Small intestine (tissue), 7 donors: ENCODE data around the gene TRIM68. TPM values are rescaled to one million over a fixed set of nuclear protein-coding genes. Genes with fewer than 3 reads are reported as not detected.

Source experiments
- DNase-seq, 2 donors: peaks; one replicate each; pipeline versions ENCODE4 v3.0.0 to v3.0.0-alpha.2; 2013
- FAIRE-seq: peaks from 2 replicates; lab custom pipeline; 2012; peaks lifted over from hg19 to GRCh38; lab: Jason Lieb, UNC
- H3K27ac ChIP-seq, 3 donors: one replicate each; pipeline ENCODE4 v1.5.1; 2013; ENCODE audit warnings: low read length in 2 of 3, mild to moderate bottlenecking in 2 of 3, control low read depth in 1 of 3, inconsistent platforms in 1 of 3, low read depth in 1 of 3, moderate library complexity in 1 of 3
- H3K27me3 ChIP-seq, 3 donors: one replicate each; pipeline ENCODE4 v1.6.1; 2013; ENCODE audit warnings: low read length in 3 of 3, inconsistent platforms in 1 of 3; ENCODE audit not compliant: control insufficient read depth in 3 of 3, insufficient read depth in 3 of 3
- H3K36me3 ChIP-seq, 3 donors: one replicate each; pipeline ENCODE4 v1.6.1; 2013; ENCODE audit warnings: low read length in 3 of 3, inconsistent platforms in 1 of 3, low read depth in 1 of 3, mild to moderate bottlenecking in 1 of 3, moderate library complexity in 1 of 3; ENCODE audit not compliant: control insufficient read depth in 3 of 3, insufficient read depth in 2 of 3
- H3K4me1 ChIP-seq, 3 donors: one replicate each; pipeline ENCODE4 v1.6.1; 2013; ENCODE audit warnings: low read length in 2 of 3, inconsistent platforms in 1 of 3, low read depth in 1 of 3, mild to moderate bottlenecking in 1 of 3, moderate library complexity in 1 of 3; ENCODE audit not compliant: control insufficient read depth in 3 of 3, insufficient read depth in 2 of 3
- H3K4me3 ChIP-seq, 3 donors: one replicate each; pipeline ENCODE4 v1.5.1; 2013; ENCODE audit warnings: low read length in 3 of 3, control low read depth in 1 of 3, inconsistent platforms in 1 of 3, low read depth in 1 of 3, mild to moderate bottlenecking in 1 of 3, moderate library complexity in 1 of 3
- H3K9me3 ChIP-seq, 2 donors: one replicate each; pipeline ENCODE4 v1.6.1; 2013; ENCODE audit warnings: low read depth in 1 of 2, low read length in 1 of 2; ENCODE audit not compliant: control insufficient read depth in 2 of 2, insufficient read depth in 1 of 2
- WGBS, 3 donors: extraction: QIAGEN DNeasy Blood & Tissue Kit; methylation state at CpG; one replicate each; pipeline ENCODE4 v1.1.7; 2013; 5-methylcytosine and 5-hydroxymethylcytosine counted together
- polyA plus RNA-seq, 4 donors: library from polyadenylated mRNA; stranded (reverse) in 3 of 4; unstranded in 1 of 4; fragments of 200-250 nt in 3 of 4; fragments of 120-200 nt in 1 of 4; gene quantifications; one replicate each; pipeline versions ENCODE4 v1.2.1 to v1.2.3, GENCODE V29; 2013
- donor health status: healthy with polysubstance abuse.
- donor health status: control.
- donor health status: control.
- donor health status: Bipolar disorder and iron deficiency.
- donor health status: healthy.

Gene TRIM68
- polyA plus RNA-seq, 4 donors: 8.4 to 18.5 (median 10.6) TPM

DNA sequence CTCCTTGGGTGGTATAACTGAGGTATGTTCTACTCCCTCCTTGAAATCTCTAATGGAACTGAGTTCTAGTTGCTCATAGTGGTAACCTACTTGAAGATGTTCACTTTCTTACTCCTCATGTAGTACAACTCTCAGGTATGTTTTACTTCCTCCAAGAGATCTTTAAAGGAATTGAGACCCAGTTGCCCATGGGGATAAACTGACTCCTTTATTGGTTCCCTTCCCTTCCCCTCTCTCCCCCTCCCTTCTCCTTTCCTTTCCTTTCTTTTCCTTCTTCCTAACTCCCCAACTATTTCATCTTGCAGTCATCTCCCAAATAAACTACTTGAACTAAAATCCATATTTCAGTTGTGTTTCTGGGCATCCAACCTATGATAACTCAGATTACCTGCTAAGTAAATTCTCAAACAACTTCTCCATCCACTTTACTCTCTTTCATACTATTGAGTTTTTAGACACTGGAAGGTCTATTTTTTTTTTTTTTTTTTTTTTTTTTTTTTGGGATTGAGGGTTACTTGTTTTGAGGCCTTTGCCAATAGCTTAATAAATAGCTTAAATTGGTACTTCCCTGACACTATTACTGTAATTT, 7.9 kb upstream of the TRIM68 start:
- Histone ChIP-seq H3K4me3 (no peak overlapping the region), H3K27me3 (peaks cover 0 to 2% (median 0%) of the 10 kb centered on the region in 3 donors), H3K27ac (no peak overlapping the region), H3K36me3 (no peaks in the 10 kb centered on the region), H3K9me3 (no peaks in the 10 kb centered on the region), H3K4me1 (peaks cover 0 to 2% (median 0%) of the 10 kb centered on the region in 3 donors)
- FAIRE-seq: no peak
- DNase-seq: no peak

DNA sequence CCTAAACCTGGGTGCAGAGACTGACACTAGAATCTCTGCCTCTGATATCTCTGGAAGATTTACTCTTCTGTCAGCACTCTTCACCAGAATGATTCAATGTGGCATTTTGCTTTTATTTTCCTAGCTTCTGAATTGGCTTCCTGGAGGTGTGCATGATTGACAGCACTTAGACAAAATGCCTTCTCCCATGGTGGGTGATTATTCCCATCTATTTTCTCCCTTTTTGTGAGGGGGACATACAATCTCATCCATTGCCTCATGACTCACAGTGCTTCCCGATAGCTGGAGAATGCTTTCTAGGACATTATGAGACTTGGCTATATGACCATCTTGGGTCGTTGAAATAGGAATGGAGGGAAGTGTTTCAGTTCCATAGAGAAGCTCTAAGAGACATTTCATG, 4.0 kb upstream of the TRIM68 start:
- no peak overlapping the region for H3K4me3 ChIP-seq
- no peak for DNase-seq
- no peaks in the 10 kb centered on the region for H3K9me3 ChIP-seq
- H3K27ac ChIP-seq: no peak overlapping the region
- peaks cover 0 to 7% (median 0%) of the 10 kb centered on the region in 3 donors for H3K4me1 ChIP-seq
- 90 to 93% (median 93%) methylated on average over 2 of the region's 2 CpGs for WGBS, 3 donors
- H3K36me3 ChIP-seq: no peaks in the 10 kb centered on the region
- FAIRE-seq: no peak
- no peaks in the 10 kb centered on the region for H3K27me3 ChIP-seq

DNA sequence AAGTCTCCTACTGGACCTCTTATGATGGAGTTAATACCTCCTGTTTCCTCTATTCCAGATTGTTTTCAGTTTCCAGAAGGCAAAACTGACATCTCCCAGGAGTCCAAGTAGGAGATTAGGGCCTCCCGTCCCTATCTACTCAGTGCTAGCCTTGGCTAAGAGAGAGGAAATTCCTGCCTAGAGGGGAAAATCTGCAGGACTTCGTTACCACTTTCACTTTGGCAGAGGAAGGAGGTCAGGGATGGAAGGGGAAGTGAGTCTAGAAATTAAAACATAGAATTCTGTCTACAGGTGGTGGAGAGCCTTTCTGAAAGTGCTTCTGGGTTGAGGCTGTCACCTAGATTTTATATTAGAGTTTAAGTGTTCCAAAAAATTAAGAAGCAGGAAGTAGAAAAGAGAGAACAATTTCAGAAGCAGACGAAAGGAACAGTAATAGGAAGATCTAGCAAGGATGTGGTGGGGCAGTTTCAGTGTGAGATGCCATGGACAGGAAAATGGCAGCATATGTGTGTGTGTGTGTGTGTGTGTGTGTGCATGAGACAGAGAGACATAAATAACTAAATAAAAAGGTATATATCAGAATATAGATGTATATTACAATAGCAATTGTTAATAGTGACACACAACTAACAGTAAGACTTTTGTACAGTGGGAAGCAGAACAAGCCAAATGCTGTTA, 2.4 kb upstream of the TRIM68 start:
- H3K27ac ChIP-seq: no peak overlapping the region
- DNase-seq: peak in 1 of 2 donors; percentile 19
- 26 to 41% (median 28%) methylated on average over 3 of the region's 3 CpGs for WGBS, 3 donors
- peaks cover 0 to 12% (median 4%) of the 10 kb centered on the region in 3 donors for H3K4me1 ChIP-seq
- H3K9me3 ChIP-seq: no peaks in the 10 kb centered on the region
- no peaks in the 10 kb centered on the region for H3K27me3 ChIP-seq
- no peaks in the 10 kb centered on the region for H3K36me3 ChIP-seq
- FAIRE-seq: no peak
- H3K4me3 ChIP-seq: no peak overlapping the region

DNA sequence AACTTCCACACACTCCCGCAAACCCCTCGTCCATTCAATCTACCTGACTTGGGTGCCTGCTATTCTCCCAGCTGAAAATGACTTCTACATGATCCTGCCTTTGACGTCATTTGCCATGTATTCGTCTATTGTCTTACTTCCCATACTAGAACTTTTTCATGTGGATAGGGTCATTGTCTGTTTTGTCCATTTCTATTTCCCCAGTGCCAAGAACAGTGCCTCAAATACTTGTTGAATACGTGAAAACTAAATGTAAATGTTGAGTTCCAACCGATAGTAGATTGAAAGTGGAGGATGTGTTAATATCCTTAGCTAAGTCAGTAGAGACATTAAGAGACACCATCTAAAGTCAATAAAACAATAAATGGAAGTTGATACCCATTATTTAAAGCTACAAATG, 935 bp downstream of the TRIM68 start:
- DNase-seq: peak in 1 of 2 donors; percentile 26
- 11 to 33% (median 24%) methylated on average over 6 of the region's 6 CpGs for WGBS, 3 donors
- peak overlapping the region in 2 of 3 donors; percentile 10 to 78 for H3K27ac ChIP-seq
- H3K4me3 ChIP-seq: peak overlapping the region in 2 of 3 donors; percentile 76
- peaks cover under 1 to 14% (median 4%) of the 10 kb centered on the region in 3 donors for H3K36me3 ChIP-seq
- H3K4me1 ChIP-seq: peaks cover 0 to 12% (median 4%) of the 10 kb centered on the region in 3 donors
- H3K9me3 ChIP-seq: no peaks in the 10 kb centered on the region
- H3K27me3 ChIP-seq: no peaks in the 10 kb centered on the region
- FAIRE-seq: no peak

DNA sequence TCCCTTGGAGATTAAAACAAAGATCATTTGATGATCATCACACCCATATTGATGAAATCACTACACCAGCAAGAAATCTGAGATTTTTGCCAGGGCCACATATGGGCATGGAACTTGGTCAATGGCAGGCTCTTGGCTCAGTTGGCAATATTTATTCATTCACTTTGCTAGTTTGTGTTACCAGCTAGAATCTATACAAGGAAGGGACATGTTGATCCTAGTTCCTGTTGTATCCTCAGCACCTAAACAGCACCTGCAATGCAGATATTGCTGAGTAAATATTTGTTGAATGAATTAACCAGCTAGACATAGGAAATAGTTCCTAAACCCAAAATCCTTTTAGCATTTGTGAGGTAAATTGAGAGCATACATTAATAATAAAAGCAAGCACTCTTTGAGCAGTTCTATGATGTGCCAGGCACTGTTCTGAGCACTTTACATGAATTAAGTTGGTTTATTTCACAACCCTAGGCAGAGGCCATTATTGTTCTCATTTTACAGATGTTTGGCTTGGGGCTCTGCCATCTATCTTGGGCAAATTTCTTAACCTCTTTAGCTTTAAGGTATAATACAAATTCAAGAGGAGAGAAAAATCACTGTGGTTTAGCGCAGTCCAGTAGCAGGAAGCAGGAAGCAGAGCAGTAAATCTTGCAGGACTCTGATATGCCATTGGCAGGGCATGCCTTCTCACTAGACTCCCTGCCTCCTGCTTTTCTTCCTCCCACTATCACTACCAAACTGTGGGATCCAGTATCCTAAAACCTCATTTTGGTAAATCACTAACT, 1.6 kb downstream of the TRIM68 start:
- Histone ChIP-seq H3K27me3 (no peaks in the 10 kb centered on the region), H3K36me3 (peaks cover 4 to 21% (median 7%) of the 10 kb centered on the region in 3 donors), H3K9me3 (no peaks in the 10 kb centered on the region), H3K4me3 (peak overlapping the region in 1 of 3 donors; percentile 76), H3K27ac (peak overlapping the region in 1 of 3 donors; percentile 10), H3K4me1 (peaks cover 0 to 12% (median 4%) of the 10 kb centered on the region in 3 donors)
- DNase-seq (peak in 1 of 2 donors; percentile 61), FAIRE-seq (no peak)
- WGBS, 3 donors: 11 to 47% (median 44%) methylated on average over 1 of the region's 1 CpG

DNA sequence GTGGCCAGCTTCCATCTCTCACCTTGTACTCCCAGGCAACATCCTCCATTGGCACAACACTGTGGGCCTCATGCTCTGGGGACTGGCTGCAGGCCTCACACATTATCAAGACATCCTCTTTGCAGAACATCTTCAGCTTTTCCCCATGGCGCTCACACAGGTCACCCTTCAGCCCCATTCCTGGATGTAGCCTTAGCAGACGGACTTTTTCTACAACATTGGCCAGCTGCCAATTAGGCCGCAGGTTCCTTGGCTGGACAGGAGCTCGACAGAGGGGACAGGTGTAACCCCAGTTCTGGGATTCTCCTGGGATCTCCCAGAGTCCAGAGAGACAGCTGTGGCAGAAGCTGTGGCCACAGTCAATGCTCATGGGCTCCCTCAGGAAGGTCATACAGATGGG, 3.0 kb downstream of the TRIM68 start:
- no peak for DNase-seq
- 92 to 94% (median 92%) methylated on average over 4 of the region's 4 CpGs for WGBS, 3 donors
- no peak overlapping the region for H3K27ac ChIP-seq
- no peak overlapping the region for H3K4me3 ChIP-seq
- no peaks in the 10 kb centered on the region for H3K27me3 ChIP-seq
- H3K9me3 ChIP-seq: no peaks in the 10 kb centered on the region
- peaks cover 0 to 9% (median 4%) of the 10 kb centered on the region in 3 donors for H3K4me1 ChIP-seq
- peaks cover 11 to 34% (median 18%) of the 10 kb centered on the region in 3 donors for H3K36me3 ChIP-seq
- FAIRE-seq: no peak

DNA sequence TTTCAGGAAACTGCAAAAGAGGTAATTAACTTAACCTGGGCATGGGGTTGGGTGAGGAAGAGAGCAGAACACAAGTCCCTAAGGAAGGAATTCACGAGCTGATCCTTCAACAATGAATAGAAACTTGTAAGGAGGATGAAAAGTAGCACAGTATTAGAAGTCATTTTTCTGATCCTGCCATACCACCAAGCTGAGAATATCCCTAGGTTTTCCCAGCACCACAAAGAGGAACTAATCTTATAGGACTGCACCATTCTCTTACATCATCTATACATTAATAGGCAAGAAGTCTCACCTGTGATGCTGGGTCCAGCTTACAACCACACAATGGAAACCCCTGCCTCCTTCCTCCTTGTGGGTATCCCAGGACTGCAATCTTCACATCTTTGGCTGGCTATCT, 14.3 kb downstream of the TRIM68 start, which contains the start of gene OR52I1:
TSS of gene OR52I1 (plus strand) at position 301 of the 400 bp plus-strand sequence. CDS start at position 301, 0 bp downstream.
- 82 to 95% (median 88%) methylated on average over 1 of the region's 1 CpG for WGBS, 3 donors
- Histone ChIP-seq H3K27me3 (no peaks in the 10 kb centered on the region), H3K9me3 (no peaks in the 10 kb centered on the region), H3K4me3 (no peak within 1 kb of the TSS), H3K27ac (no peak within 1 kb of the TSS), H3K4me1 (no peaks in the 10 kb centered on the region), H3K36me3 (peaks cover 0 to 7% (median 3%) of the 10 kb centered on the region in 3 donors)
- FAIRE-seq (no peak), DNase-seq (no peak)

DNA sequence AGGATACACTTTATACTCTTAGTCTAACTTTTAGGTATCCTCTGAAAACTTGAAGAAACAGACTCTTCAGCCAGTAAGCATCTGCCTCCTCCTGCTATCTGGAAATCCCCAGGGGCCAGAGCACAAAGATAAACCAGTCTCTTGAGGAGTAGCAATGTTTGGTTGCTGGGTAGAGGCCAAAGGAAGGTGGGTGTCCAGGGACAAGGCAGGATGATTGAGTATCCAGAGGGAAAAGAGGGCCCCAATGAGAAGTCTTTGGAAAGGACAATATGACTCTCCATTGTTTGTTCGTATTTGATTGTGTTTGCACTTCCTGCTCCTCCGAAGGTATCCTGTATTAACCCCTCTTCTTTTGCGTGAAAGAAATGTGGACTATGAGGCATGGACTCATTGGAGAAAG, 19.0 kb downstream of the TRIM68 start:
- no peak for FAIRE-seq

More for the DNA sequence above, 19.0 kb downstream of the TRIM68 start:
- DNase-seq: no peak
- no peaks in the 10 kb centered on the region for H3K27me3 ChIP-seq
- H3K27ac ChIP-seq: no peak overlapping the region
- H3K36me3 ChIP-seq: no peaks in the 10 kb centered on the region
- H3K4me1 ChIP-seq: peaks cover 0 to 3% (median 0%) of the 10 kb centered on the region in 3 donors
- WGBS, 3 donors: 58 to 80% (median 61%) methylated on average over 3 of the region's 3 CpGs
- H3K4me3 ChIP-seq: no peak overlapping the region
- no peaks in the 10 kb centered on the region for H3K9me3 ChIP-seq
